ENCODE data around the gene RNPS1. TPM values are rescaled to one million over a fixed set of nuclear protein-coding genes. Genes with fewer than 3 reads are reported as not detected.
A peak's percentile ranks its signal among the peaks of the same experiment; 100 is the strongest.

The RNPS1 gene
- total RNA-seq, 1 donor from 2014 or later, result 130 TPM

DNA sequence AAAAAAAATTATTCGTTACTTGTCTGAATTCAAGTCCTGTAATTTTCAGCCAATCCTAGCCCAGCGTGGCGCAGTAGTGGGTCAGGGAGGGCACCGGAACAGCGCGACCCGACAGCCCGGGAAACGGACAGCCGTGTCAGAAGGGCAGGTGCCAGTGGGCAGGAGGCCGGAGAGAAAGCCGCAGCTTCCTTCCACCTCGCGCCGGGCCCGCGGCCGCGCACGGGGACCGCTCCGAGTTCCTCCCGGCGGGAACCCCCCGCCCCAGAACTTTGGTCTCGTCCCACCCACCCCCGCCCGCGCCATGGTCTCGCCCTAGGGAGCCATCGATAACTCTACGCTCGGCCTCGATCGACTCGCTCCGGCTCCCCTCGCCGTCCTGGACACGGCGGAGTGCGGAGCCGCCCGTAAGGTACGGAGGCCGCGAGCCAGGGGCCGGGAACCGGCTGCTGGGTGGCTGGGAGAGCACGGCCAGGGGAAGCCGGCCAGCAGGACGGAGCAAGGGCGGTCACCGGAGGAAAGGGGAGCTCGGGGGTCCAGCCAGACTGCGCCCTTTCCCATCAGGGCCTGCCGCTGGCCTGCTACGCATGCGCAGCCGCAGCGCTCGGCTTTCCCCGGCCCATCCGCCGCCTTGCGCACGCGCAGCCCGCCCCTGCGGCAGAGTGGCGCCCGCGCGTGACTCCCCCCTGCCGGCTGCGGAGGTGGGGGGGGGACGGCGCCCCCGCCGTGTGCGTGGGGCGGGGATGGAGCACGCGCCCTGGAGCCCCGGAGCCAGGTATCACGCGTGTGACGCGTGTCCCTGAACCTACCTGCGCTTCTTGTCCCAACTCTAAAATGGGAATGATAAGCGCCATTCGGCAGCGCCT lies 62.6 kb downstream of the RNPS1 start, which contains the start of gene MLST8:
TSS of gene MLST8 (plus strand) at position 351 of the 863 bp plus-strand sequence. CDS start 632 bp downstream, outside the sequence.
- intact Hi-C loops (cut with DNase I), result no loop called here
- no peak for DNase-seq (ENCODE audit: extremely low spot score in 2 of 2)
- peaks cover 0 to 23% of the 10 kb centered on the region in 2 donors for H3K36me3 ChIP-seq

DNA sequence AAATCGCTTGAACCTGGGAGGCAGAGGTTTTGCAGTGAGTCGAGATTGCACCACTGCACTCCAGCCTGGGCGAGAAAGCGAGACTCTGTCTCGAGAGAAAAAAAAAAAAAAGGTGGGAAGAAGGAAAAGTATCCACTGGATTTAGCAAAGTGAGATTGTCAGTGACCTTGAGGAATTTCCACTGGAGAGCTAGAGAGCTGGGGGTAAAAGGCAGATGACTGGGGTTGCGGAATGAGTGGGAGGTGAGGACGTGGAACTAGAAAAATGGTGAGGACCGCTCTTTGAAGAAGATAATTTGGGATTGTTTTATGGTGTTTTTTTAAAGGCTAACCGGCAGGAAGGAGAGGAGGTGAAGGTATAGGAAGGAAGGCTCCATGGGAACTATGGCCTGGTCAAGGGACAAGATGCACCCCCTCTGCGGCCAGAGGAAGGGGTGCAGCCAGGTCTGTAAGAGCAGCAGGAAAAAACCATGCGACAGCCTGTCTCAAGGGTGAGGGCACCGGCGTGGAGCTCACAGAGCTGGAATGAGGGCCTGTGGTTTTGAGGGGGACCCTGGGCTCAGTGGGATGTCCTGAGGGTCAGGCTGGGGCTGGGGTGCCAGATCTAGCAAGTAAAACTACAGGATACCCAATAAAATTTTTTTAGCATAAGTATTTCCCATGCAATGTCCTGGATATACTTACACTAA lies 63.4 kb downstream of the RNPS1 start:
- no peak for DNase-seq (ENCODE audit: extremely low spot score in 2 of 2)
- Histone ChIP-seq H3K27ac (peak overlapping the region; percentile 91), H3K4me3 (peak overlapping the region; percentile 54 to 85), H3K9me3 (no peaks in the 10 kb centered on the region), H3K4me1 (peaks cover 19% of the 10 kb centered on the region), H3K27me3 (no peaks in the 10 kb centered on the region), H3K36me3 (peaks cover 0 to 18% of the 10 kb centered on the region in 2 donors)
- intact Hi-C loops (cut with DNase I), result no loop called here
- TF ChIP-seq POLR2A (IDR thresholded peaks at IDR 0.05), result no peak
- TF ChIP-seq, protein P1, sequence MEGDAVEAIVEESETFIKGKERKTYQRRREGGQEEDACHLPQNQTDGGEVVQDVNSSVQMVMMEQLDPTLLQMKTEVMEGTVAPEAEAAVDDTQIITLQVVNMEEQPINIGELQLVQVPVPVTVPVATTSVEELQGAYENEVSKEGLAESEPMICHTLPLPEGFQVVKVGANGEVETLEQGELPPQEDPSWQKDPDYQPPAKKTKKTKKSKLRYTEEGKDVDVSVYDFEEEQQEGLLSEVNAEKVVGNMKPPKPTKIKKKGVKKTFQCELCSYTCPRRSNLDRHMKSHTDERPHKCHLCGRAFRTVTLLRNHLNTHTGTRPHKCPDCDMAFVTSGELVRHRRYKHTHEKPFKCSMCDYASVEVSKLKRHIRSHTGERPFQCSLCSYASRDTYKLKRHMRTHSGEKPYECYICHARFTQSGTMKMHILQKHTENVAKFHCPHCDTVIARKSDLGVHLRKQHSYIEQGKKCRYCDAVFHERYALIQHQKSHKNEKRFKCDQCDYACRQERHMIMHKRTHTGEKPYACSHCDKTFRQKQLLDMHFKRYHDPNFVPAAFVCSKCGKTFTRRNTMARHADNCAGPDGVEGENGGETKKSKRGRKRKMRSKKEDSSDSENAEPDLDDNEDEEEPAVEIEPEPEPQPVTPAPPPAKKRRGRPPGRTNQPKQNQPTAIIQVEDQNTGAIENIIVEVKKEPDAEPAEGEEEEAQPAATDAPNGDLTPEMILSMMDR (IDR thresholded peaks at IDR 0.05), result no peak
- TF ChIP-seq POLR2AphosphoS5 (IDR thresholded peaks at IDR 0.05; ENCODE audit: insufficient read depth in 1 of 2, low read depth in 1 of 2), result no peak

More for the DNA sequence above, 62.6 kb downstream of the RNPS1 start, which contains the start of gene MLST8:
- peak within 1 kb of the TSS; percentile 91 for H3K27ac ChIP-seq
- H3K4me3 ChIP-seq, result peak within 1 kb of the TSS; percentile 54 to 85
- peaks cover 19% of the 10 kb centered on the region for H3K4me1 ChIP-seq
- no peaks in the 10 kb centered on the region for H3K9me3 ChIP-seq
- no peaks in the 10 kb centered on the region for H3K27me3 ChIP-seq
- TF ChIP-seq, protein P1 (IDR thresholded peaks at IDR 0.05), result no peak
- TF ChIP-seq POLR2AphosphoS5 (IDR thresholded peaks at IDR 0.05; ENCODE audit: insufficient read depth in 1 of 2, low read depth in 1 of 2) (peak; percentile 67 to 88), POLR2A (IDR thresholded peaks at IDR 0.05) (peak in 1 of 2 donors; percentile 25)

MicroRNAs within 50 kb of the gene (microRNA counts, 767-probe panel; counts per million panel counts)
- microRNA hsa-miR-940, result 238 to 261 counts per million in 2 donors

Small RNAs within 50 kb of the gene (microRNA-seq; reads per million reads assigned to microRNA genes)
- not detected for gene MIR3677 (ENCODE audit: borderline number of aligned reads, borderline replicate concordance)
- not detected for gene MIR4717 (ENCODE audit: borderline number of aligned reads, borderline replicate concordance)

Small RNAs within 50 kb of the gene (small RNA-seq; reads per million reads assigned to genes)
- not detected for gene MIR3677
- gene MIR4717, result not detected

Other genes with a start within 250 kb of the RNPS1 start
- gene NPW, start 248.3 kb downstream of the RNPS1 start, total RNA-seq, result not detected
- gene NHERF2, start 241.2 kb downstream of the RNPS1 start, total RNA-seq, result 44.7 TPM
- gene NTHL1, start 220.3 kb downstream of the RNPS1 start, total RNA-seq, result 28.5 TPM
- gene TSC2, start 220.1 kb downstream of the RNPS1 start, total RNA-seq, result 78.6 TPM
- gene PKD1, start 132.2 kb downstream of the RNPS1 start, total RNA-seq, result 153 TPM
- gene RAB26, start 119.5 kb downstream of the RNPS1 start, total RNA-seq, result 1.5 TPM
- 38.8 TPM for gene TRAF7, start 112.3 kb downstream of the RNPS1 start, total RNA-seq
- gene CASKIN1, start 71.5 kb downstream of the RNPS1 start, total RNA-seq, result 0.25 TPM
- 51.6 TPM for gene MLST8, start 62.7 kb downstream of the RNPS1 start, total RNA-seq
- 9.6 TPM for gene BRICD5, start 57.3 kb downstream of the RNPS1 start, total RNA-seq
- 15.5 TPM for gene PGP, start 53.3 kb downstream of the RNPS1 start, total RNA-seq
- 70.0 TPM for gene E4F1, start 44.5 kb downstream of the RNPS1 start, total RNA-seq
- 0.74 TPM for gene DNASE1L2, start 31.7 kb downstream of the RNPS1 start, total RNA-seq
- gene ECI1, start 16.5 kb downstream of the RNPS1 start, total RNA-seq, result 72.9 TPM
- gene ABCA3, start 72.6 kb upstream of the RNPS1 start, total RNA-seq, result 5.4 TPM
- 2.5 TPM for gene CCNF, start 161.3 kb upstream of the RNPS1 start, total RNA-seq
- 2.5 TPM for gene TEDC2, start 192.0 kb upstream of the RNPS1 start, total RNA-seq
- gene NTN3, start 203.2 kb upstream of the RNPS1 start, total RNA-seq, result not detected
- gene TBC1D24, start 207.0 kb upstream of the RNPS1 start, total RNA-seq, result 9.6 TPM
- gene ATP6V0C, start 245.8 kb upstream of the RNPS1 start, total RNA-seq, result 133 TPM